Type B pancreatic cell (in vitro differentiated cells): ENCODE results near the gene HSPA4. TPM values are rescaled to one million over a fixed set of nuclear protein-coding genes. Genes with fewer than 3 reads are reported as not detected.

Experiments used
- DNase-seq: peaks from one replicate; pipeline ENCODE4 v3.0.0; 2021; ENCODE audit warnings: mixed read lengths; ENCODE audit not compliant: unreplicated experiment; ENCODE audit errors: extremely low spot score
- H3K27ac Mint-ChIP-seq: 2 replicates; pipeline ENCODE4 v1.8.0; 2021; ENCODE audit warnings: mild to moderate bottlenecking, mixed read lengths
- H3K27me3 Mint-ChIP-seq: 2 replicates; pipeline ENCODE4 v1.8.0; 2021; ENCODE audit warnings: mixed read lengths
- H3K36me3 Mint-ChIP-seq: 2 replicates; pipeline ENCODE4 v1.8.0; 2021; ENCODE audit warnings: mixed read lengths
- H3K4me1 Mint-ChIP-seq: one replicate; pipeline ENCODE4 v1.8.0; 2021; ENCODE audit warnings: mixed read lengths; ENCODE audit not compliant: unreplicated experiment
- H3K4me3 Mint-ChIP-seq: 2 replicates; pipeline ENCODE4 v1.8.0; 2021; ENCODE audit warnings: mild to moderate bottlenecking, mixed read lengths
- H3K9me3 Mint-ChIP-seq: 2 replicates; pipeline ENCODE4 v1.8.0; 2021; ENCODE audit warnings: mixed read lengths
- CTCF ChIP-seq: fragments of 200-600 bp; sonication (generic); conservative IDR thresholded peaks from 2 replicates; pipeline ENCODE4 v1.5.0; 2021; ENCODE audit warnings: antibody characterized with exemption, mild to moderate bottlenecking
- total RNA-seq: library from RNA; stranded (reverse); gene quantifications from 2 replicates; pipeline ENCODE4 v1.2.1, GENCODE V29; 2021; ENCODE audit warnings: low replicate concordance

Gene HSPA4
- total RNA-seq, 1 donor from 2014 or later: 134 TPM

- Mint-ChIP-seq H3K27ac (no peak overlapping the region), H3K27me3 (no peaks in the 10 kb centered on the region), H3K4me3 (no peak overlapping the region), H3K9me3 (no peaks in the 10 kb centered on the region), H3K4me1 (peaks cover 5% of the 10 kb centered on the region), H3K36me3 (peaks cover 41% of the 10 kb centered on the region)
- no peak for TF ChIP-seq CTCF
- DNase-seq: no peak
These were observed 34.6 kb downstream of the HSPA4 start for GRCh38 chr5:133086366-133086875.

GRCh38 chr5:133088064-133088463 is 36.3 kb downstream of the HSPA4 start:
- H3K36me3 Mint-ChIP-seq: peaks cover 45% of the 10 kb centered on the region
- no peak for TF ChIP-seq CTCF
- H3K9me3 Mint-ChIP-seq: no peaks in the 10 kb centered on the region
- no peak for DNase-seq
- no peak overlapping the region for H3K4me3 Mint-ChIP-seq
- no peak overlapping the region for H3K27ac Mint-ChIP-seq
- H3K27me3 Mint-ChIP-seq: no peaks in the 10 kb centered on the region
- H3K4me1 Mint-ChIP-seq: no peaks in the 10 kb centered on the region

GRCh38 chr5:133091034-133091433 is 39.2 kb downstream of the HSPA4 start:
- Mint-ChIP-seq H3K36me3 (peaks cover 42% of the 10 kb centered on the region), H3K9me3 (no peaks in the 10 kb centered on the region), H3K4me1 (no peaks in the 10 kb centered on the region), H3K4me3 (no peak overlapping the region), H3K27ac (no peak overlapping the region), H3K27me3 (no peaks in the 10 kb centered on the region)
- TF ChIP-seq CTCF: no peak
- no peak for DNase-seq

GRCh38 chr5:133106343-133106742 is 54.5 kb downstream of the HSPA4 start:
- Mint-ChIP-seq H3K9me3 (no peaks in the 10 kb centered on the region), H3K4me3 (no peak overlapping the region), H3K4me1 (peaks cover 5% of the 10 kb centered on the region), H3K27me3 (peaks cover 3% of the 10 kb centered on the region), H3K27ac (no peak overlapping the region), H3K36me3 (peaks cover 21% of the 10 kb centered on the region)
- DNase-seq: no peak
- no peak for TF ChIP-seq CTCF

GRCh38 chr5:133106761-133107572 is 55.2 kb downstream of the HSPA4 start:
- no peaks in the 10 kb centered on the region for H3K9me3 Mint-ChIP-seq
- H3K27me3 Mint-ChIP-seq: peaks cover 5% of the 10 kb centered on the region
- H3K27ac Mint-ChIP-seq: no peak overlapping the region
- TF ChIP-seq CTCF: no peak
- H3K4me1 Mint-ChIP-seq: peaks cover 6% of the 10 kb centered on the region
- no peak overlapping the region for H3K4me3 Mint-ChIP-seq
- no peak for DNase-seq
- H3K36me3 Mint-ChIP-seq: peaks cover 18% of the 10 kb centered on the region
